ENCODE data around the gene NSF.
"Not testable (repeated sequence)": the region's sequence is repeated elsewhere in the genome, so short reads cannot be mapped to it uniquely, and the experiment has no call there.

NSF gene

DNA sequence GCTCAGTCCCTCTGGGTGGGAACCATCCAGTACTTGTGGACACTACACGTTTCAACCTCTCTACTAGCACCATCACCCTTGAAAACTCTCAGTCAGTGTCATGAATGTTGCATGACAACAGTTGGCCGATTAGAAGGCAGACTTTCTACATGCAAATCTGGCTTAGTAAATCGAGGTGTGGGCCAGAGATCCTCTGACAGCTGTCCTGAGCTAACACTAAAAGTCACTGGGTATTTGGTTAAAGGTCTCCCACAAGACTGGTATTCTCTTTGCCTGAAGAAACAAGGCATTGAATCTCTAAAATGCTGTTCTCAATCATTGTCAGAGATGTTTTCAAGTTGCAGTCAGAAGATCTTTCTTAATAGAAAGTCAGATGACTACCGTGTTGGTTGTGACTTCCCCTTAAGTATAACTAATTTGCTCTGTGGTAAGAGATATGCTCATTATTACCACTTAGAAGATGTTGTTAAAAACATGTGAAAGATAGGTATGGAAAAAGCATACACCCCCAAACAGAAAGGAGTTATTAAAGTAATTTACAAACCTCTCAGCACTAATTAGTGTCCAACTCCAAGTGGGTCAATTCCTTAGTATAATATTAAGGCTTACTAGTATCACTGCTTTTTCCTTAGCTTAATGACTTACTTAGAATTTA lies 165.7 kb downstream of the NSF start:
- no peak for DNase-seq (ENCODE audit: low spot score)

DNA sequence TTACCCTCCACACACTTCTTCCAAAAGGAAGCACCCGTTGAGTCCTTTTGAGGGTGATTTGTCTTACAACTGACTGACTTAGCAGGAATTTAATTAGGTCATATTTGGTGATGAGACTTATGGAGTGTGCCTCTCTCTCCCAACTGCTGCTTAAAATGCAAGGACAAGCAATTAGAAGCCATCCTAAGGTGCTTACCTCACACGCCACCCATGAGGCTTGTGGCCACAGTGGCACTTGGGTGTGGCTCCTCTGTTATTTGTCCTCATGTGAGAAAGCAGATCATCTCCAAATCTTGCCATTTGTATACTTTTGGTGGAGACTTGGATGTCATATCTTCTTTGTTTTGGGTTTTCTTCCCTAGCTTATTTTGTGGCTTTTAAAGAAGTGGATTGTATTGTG lies 166.4 kb downstream of the NSF start:
- no peak for DNase-seq (ENCODE audit: low spot score)

DNA sequence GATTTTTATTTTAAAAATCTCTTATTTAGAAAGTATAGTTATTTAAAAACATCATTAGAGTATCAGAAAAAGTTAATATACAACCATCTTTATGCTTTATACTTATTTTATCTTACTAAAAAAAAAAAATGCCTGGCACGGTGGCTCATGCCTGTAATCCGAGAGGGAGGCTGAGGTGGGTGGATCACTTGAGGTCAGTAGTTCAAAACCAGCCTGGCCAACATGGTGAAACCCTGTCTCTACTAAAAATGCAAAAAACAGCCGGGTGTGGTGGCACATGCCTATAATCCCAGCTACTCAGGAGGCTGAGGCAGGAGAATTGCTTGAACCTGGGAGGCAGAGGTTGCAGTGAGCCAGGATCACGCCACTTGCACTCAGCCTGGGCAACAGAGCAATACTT lies 167.1 kb downstream of the NSF start:
- DNase-seq (ENCODE audit: low spot score): not testable (repeated sequence)

DNA sequence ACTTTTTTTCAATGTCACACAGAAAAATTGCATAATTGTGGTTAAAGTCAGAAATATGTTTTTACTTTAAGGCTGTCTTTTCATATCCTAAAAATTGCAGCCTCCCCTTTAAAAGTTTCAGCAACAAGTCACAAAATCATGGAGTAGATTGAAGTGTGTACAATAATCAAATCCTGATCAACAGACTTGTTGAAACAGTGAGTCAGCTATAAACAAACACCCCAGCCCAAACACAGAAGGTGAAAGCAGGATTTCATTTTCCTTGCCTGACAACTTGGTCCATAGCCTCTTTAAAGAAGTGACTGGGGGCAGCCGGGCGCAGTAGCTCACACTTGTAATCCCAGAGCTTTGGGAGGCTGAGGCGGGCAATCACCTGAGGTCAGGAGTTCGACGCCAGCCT lies 168.1 kb downstream of the NSF start:
- no peak for DNase-seq (ENCODE audit: low spot score)

DNA sequence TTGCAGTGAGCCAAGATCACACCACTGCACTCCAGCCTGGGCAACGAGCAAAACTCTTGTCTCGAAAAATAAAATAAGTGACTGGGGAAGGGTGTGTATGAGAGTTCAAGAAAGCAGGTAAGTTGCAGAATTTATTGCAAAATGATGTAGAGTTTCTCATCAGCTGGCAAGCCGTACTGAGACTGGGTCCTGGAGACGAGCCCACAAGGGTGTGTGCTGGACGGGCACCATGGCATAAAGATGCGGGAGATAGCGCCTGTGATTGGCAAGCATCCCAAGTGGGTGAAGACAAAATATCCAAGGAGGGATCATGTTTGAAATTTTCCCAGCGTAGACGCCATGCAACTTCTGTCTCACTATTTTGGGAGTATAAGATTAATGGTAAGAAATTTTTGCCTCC lies 168.7 kb downstream of the NSF start:
- no peak for DNase-seq (ENCODE audit: low spot score)

DNA sequence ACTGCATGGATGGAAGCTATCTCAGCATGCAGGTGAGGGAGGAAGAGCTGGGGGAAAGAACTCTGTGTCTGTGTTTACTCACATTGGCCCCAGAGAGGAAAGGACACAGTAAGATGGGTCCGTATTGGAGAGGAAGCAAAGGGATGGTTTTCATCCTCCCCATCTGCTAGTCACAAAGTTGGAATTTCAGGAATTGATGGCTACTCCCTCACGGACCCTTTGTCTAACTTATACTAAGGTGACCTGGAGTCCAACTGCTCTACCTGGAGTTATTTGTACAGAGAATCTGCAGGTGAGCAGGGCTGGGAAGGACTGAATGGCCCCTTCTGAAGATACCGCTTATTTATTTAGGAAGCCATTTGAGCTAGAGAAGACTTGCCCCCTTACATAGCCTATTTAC lies 172.9 kb downstream of the NSF start:
- DNase-seq (ENCODE audit: low spot score): no peak

DNA sequence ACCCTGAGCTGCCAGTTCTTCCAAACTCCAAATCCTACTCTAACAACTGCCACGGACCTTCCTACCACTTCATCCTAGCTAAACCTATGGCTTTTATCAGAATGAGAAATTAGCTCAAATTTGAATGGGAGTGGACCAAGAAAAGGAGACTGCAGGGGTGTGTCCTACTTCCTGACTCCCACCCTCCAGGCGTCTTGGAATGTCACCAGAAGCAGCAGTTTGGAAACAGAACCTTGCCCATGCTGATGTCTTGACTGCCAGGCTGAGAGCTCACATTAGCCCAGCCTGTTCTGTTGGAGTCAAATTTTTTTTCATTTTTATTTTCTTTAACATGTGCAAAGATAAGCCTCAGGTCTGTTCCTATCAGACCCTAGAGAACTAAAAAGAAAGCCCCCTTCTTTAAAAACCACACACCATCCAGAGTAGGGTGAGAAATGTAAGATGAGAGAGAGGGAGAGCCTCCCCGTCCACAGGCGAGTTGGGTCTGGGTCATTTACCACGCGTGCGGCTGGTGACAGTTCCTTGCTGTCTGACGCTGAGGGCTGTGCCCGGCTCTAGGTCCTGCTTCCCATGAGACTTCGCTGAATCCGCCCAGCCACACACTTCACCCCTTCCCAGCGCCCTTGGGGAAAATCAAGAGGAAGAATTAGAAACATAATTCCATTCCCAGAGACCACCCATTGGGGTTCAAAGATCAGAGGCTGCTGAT lies 173.7 kb downstream of the NSF start:
- DNase-seq (ENCODE audit: low spot score): no peak

DNA sequence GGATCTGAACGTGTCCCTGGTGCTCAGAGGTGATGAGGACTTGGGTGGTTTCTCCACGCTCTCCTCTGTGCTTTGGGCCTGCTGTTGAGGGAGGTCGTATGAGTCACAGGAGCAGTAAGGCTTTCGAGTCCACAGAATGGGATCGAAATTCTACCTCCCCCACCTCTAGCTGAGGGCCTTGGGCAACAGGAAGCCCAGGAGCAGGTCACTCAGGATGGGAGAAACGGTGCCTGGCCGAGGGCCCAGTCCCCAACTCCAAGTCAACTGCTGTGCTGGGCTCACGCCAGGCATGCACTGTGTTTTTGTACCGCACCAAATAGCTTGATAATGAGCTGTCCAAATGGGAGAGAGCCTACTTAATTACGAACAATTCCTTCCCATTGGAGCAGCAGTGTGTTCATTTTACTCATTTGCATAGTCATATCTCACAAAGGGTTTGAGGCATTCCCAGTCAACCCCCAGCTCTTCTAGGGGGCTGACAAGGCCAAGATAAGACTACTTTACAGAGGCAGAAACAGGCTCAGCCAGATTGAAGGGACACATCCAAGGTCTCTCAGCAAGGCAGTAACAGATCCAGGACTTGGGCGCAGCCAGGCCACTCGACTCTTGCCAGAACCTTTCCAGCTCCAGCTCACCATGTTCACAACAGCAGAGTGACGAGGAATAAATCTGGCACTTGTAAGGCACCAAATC lies 174.4 kb downstream of the NSF start:
- no peak for DNase-seq (ENCODE audit: low spot score)

DNA sequence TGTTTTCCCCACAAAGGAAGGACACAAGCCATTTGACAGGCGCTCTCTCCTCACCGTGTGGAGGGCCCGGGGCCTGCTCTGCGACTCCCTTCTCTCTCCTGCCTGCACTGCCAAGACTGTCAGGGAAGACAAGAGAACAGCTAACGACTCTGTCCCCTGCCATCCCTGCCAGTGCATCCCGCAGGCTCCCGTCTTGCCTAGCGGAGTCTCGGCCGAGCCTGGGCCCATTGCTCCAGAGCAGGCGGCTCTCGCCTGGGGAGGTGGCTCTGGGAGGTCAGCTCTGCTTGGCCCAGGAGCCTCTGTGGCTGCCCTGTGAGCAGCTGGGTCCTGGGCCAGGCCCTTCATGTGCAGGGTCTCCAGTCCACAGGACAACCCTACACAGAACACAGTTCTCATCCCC lies 175.0 kb downstream of the NSF start:
- DNase-seq (ENCODE audit: low spot score): no peak

DNA sequence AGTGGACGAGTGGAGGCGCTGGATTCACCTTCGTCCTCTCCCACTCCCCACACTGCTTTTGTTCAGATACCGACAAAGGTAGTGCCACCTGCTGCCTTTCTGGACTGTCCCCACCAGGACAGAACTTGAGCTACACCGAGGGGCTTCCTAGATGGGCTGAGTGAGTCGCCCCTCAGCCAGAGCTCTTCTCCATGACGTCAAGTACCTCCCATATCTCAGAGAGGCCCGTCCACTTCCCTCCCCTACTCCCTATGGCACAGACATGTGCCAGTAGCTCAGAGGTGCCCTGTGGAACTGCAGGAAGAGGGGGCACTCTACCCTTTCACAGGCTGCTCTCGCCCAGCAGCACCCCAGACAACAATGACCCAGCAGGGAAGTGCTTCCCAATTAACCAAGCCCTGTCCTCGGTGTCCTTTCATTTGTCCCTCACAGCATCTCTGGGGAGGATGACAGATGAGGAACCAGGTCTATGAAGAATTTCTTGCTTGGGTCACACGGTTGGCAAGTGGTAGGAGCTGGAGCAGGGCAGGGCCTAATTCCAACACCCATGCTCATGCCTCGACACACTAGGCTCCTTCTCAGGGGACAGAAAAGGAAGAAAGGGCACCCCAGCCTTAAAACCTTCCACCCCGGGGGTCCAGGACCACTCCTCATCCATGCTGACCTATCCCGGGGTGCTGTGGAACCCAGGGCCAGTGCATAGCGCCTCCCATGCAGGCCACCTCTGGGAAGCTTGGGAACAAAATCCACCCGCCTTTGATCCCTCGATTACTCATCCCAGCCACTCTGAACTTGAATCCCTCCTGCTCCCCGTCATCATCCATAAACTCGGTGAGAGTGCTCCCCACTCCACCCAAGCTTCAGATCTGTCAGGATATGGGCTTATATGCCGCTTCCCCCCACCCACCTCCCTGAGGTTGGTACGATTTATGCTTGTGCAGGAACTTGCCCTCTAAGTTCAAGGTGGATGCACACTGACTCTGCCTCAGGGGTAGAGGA lies 176.3 kb downstream of the NSF start:
- no peak for DNase-seq (ENCODE audit: low spot score)

DNA sequence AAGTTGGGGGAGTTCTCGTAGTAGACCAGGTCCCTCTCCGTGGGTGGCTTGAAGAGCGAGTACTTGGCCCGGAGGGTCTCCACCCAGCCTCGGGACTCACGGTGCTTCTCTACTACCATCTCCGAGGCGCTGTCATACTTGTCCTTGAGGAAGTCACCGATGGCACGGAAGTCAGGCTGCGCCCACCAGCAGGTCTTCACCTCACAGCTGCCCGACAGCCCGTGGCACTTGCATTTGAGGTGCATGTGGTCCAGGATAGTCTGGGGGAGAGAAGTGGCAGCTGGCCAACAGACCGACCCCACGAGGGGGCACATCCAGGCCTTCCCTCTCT lies 178.0 kb downstream of the NSF start:
- no peak for DNase-seq (ENCODE audit: low spot score)

DNA sequence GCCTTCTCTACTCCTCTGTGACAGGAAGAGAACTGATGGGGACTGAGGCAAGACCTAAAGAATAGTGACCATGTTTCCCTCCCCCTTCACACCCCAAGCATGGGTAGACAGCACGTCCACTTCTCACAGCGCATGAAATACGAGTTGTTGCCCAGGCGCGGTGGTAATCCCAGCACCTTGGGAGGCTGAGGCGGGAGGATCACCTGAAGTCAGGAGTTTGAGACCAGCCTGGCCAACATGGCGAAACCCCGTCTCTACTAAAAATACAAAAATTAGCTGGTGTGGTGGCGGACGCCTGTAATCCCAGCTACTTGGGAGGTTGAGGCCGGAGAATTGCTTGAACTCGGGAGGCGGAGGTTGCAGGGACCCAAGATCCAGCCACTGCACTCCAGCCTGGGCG lies 178.4 kb downstream of the NSF start:
- DNase-seq (ENCODE audit: low spot score): not testable (repeated sequence)

DNA sequence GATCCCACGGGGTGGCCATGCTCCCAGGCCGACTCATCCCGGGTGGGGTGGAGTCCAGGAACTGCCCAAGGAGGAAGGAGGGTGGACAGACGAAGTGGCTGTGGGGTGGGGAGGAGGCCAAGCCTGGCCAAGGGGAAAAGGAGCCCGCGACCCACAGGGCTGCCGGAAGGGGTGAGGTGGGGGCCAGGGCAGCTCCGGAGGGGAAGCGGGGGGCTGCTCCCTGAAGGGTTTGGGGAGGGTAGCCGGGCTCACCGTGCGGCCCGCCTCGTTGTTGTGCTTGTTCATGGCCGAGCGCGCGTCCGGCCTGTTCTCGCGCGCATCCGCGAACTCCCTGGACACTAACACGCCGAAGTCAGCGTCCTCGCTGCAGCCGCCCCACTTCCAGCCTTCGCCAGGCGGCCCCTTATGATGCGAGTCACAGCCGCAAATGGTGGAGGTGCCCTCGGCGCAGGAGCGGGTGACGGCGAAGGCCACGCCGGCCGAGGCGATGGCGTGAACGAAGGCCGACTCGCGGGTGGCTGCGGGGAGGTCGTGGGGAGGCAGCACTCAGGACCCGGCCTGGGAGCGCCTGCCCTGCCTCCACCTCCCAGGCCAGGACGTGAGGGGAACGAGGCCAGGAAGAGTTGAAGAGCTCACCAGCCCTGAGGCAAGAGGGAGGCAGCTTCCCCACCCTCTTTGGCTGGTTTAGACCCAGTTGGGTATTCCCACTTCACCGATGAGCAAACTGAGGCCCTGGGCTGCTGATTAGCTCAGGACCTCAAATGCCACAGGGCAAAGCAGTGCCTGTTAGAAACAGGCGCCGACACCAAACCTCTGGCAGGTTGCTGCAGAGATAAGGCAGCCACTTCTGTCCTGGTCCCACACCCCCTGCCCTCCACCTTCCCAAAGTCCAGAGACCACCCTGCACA lies 179.3 kb downstream of the NSF start:
- DNase-seq (ENCODE audit: low spot score): no peak

DNA sequence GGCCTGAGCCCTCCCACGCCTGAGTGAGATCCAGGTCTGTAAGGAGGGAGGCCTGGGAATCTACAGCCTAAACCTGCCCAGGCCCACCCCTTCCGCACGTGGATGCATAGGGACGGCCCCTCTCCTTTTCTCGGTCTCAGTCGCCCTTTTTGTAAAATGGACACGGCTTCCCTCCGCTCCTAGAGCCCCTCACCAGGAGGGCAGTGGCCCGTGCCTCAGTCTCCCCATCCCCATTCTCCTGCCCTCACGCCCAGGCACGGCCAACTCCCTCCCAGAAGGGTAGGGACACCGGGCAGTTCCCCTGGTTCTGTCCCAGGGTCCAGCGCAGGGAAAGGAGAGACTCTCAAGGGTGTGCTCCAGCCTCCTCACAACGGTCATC lies 180.0 kb downstream of the NSF start:
- no peak for DNase-seq (ENCODE audit: low spot score)

DNA sequence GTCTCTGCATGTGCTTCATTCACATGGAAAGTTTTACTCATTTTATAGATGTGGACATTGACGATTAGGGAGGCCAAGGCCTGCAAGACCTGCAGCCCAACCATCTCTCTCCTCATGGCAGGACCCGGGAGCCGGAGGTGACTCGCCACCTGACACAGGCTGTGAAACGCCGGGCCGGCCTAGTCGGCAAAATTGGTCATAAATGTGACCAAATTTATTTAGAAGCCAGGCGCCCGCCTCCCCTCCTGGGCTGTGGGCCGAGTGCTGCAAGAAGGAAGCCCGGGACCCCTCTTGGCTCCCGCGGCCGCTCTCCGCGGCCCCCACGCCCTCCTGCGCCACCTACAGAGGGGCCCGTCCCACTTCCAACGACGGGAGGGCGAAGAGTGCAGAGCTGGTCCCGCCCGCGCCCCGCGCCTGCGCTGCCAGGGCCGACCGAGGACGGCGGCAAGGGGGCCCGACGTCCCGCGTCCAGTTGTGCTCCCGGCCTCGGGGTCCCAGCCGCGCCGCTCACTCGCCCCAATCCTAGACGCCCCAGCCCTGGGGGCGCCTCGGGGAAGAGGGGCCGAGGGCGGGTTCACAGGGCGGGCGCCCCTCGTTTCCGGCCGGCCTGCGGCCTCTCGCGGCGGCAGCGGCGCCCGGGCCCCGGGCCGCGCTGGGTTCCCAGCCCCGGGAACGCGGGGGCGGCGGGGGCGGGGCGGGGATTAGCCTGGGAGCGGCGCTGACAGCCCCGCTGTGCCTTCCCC lies 180.5 kb downstream of the NSF start:
- DNase-seq (ENCODE audit: low spot score): peak; percentile 47

DNA sequence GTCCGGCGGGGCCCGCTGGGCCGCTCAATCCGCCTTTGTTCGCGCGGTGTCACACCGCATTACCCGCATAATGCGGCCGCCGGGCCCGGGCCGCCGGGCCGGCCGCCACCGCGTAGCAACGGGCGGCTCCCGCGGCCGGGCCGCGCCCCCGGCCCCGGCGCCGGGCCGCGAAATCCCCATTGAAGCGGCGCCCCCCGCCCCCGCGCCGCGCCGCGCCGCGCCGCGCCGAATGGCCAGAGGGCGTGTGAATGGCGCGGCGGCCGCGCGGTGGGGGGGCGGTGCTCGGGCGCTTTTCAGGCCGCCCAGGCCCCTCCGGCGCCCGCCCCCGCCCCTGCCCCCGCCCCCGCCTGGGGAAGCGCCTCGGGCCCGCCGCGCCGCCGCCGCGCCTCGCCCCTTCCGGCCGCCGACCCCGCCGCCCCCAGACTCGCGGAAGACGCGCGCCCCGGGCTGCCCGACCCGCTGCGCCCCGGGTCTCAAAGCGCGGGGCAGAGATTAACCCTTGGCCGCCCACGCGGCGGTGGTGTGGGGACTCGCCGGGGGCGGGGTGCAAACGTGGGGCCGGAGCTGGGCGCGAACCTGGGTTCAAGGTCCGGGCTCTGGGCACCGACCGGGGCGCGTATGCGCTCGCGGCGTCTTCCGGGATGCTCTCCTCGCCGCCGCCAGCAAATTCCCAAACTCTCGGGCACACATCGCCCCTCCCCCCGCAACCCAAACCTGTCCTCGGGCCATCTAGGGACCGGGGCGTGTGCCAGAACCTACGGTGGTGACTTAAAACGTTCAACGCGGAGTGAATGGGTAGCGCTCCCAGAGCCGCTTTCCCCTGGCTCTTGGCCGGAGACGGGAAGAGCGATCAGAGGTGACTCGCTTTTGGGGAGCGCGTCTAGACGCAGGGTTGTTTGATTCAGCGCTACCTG lies 181.3 kb downstream of the NSF start:
- DNase-seq (ENCODE audit: low spot score): peak; percentile 30

DNA sequence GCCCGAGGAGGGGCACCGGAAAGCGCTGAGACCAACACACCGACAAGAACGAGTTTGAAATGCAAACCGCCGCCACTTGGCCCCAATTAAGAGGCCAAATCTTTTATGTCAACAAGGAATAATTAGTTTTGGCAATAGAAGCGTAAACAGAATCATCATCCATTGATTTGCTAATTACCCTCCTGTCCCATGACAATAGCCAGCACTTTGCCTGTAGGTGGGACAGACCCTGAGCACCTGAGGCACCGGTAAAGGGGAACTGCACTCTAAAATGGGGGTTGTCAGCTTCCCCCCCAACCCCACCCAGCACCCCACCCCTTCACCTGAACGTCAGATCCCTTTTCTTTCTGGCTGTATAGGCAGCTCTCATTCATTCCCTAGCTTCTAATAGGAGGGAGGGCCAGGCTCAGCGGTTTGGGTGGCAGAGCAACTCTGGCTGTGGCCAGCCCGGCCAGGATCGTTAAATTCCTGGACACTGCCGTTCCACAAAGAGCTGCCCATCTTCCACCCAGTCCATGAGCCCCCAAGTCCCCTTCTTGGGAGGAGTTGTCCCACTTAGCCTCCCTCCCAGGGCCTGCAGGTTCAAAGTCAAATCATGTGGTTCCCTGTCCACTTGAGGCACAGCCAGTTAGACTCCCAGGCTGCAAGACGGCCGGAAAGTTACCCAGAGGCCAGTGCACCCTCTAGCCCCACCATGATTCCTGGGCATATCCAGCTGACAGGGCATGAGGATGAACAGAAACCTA lies 182.2 kb downstream of the NSF start:
- DNase-seq (ENCODE audit: low spot score): no peak

DNA sequence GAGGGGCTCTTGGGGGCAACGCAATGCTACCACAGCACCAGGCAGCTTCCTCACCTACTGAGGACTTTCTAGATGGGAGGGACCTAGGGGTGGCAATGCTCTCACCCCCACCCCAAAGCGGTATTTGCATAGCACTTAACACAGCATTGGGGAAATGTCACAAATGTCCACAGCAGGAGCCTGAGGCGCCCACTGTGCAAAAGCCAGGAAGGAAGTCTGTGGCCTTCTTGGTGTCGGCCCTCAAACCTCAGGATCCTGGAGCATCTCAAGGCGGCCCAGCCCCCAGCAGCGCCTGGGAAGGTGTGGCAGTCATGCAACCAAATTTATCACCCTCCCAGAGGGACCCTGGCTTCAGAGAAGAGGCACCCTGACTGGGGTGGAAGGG lies 182.7 kb downstream of the NSF start:
- DNase-seq (ENCODE audit: low spot score): no peak

DNA sequence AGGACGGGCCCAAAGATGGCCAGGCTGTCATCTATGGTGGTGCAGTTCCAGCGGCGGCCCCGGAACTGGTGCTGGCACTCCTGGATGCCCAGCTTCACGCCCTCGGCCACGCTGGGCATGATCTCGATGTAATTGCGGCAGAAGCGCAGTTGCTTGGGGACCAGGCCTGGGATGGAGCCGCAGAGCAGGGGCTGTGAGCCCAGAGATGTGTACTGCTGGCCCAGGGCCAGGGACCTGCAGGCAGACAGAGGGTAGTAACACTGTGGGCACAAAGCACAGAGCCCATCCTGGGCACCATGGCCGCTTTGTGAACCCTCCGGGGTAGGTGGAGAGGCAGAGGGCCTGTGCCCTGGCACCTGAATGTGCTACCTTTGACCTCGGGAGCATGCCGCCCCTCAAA lies 183.2 kb downstream of the NSF start:
- no peak for DNase-seq (ENCODE audit: low spot score)
